ENCODE data around the gene EPS8L2.

- TF ChIP-seq POLR2A (IDR thresholded peaks at IDR 0.05; ENCODE audit: low read depth, low read length): no peak
- no peak for TF ChIP-seq TAF1 (IDR thresholded peaks at IDR 0.05; ENCODE audit: borderline replicate concordance, low read depth, low read length)
Observed at GRCh38 chr11:707817-708420, 1.9 kb downstream of the EPS8L2 start.

Measured in GM12892 (cell line).